Measurements from ENCODE around the gene GLB1L3.
"Not testable (repeated sequence)": the region's sequence is repeated elsewhere in the genome, so short reads cannot be mapped to it uniquely, and the experiment has no call there.

Gene GLB1L3

GRCh38 chr11:134317103-134317502 is 40.9 kb downstream of the GLB1L3 start:
- no peak overlapping the region for H3K4me3 ChIP-seq (ENCODE audit: low read depth, low read length)
- in situ Hi-C loops (cut with HindIII; ENCODE audit: low sequenced_read_pairs): no loop called here
- no peak for DNase-seq (ENCODE audit: low read depth)
- no peak for TF ChIP-seq CTCF (IDR thresholded peaks at IDR 0.05; ENCODE audit: low read depth, low read length, missing control alignments)

DNA sequence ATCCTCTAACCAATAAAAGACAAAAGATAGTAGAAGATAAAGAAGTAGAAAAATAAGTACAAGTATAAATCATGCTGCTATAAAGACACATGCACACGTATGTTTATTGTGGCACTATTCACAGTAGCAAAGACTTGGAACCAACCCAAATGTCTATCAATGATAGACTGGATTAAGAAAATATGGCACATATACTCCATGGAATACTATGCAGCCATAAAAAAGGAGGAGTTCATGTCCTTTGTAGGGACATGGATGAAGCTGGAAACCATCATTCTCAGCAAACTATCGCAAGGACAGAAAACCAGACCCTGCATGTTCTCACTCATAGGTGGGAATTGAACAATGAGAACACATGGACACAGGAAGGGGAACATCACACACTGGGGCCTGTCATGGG is 45.2 kb downstream of the GLB1L3 start:
- H3K4me3 ChIP-seq (ENCODE audit: low read depth, low read length); in situ Hi-C loops (cut with HindIII; ENCODE audit: low sequenced_read_pairs); DNase-seq (ENCODE audit: low read depth): not testable (repeated sequence)

- in situ Hi-C loops (cut with HindIII; ENCODE audit: low sequenced_read_pairs): no loop called here
These were observed 46.4 kb downstream of the GLB1L3 start for GRCh38 chr11:134322553-134322952.

GRCh38 chr11:134328433-134328832 is 52.3 kb downstream of the GLB1L3 start:
- TF ChIP-seq CTCF (IDR thresholded peaks at IDR 0.05; ENCODE audit: low read depth, low read length, missing control alignments): no peak
- H3K4me3 ChIP-seq (ENCODE audit: low read depth, low read length): no peak overlapping the region
- in situ Hi-C loops (cut with HindIII; ENCODE audit: low sequenced_read_pairs): no loop called here
- DNase-seq (ENCODE audit: low read depth): no peak

More at GRCh38 chr11:134322553-134322952, 46.4 kb downstream of the GLB1L3 start:
- no peak overlapping the region for H3K4me3 ChIP-seq (ENCODE audit: low read depth, low read length)
- DNase-seq (ENCODE audit: low read depth): no peak
- no peak for TF ChIP-seq CTCF (IDR thresholded peaks at IDR 0.05; ENCODE audit: low read depth, low read length, missing control alignments)

DNA sequence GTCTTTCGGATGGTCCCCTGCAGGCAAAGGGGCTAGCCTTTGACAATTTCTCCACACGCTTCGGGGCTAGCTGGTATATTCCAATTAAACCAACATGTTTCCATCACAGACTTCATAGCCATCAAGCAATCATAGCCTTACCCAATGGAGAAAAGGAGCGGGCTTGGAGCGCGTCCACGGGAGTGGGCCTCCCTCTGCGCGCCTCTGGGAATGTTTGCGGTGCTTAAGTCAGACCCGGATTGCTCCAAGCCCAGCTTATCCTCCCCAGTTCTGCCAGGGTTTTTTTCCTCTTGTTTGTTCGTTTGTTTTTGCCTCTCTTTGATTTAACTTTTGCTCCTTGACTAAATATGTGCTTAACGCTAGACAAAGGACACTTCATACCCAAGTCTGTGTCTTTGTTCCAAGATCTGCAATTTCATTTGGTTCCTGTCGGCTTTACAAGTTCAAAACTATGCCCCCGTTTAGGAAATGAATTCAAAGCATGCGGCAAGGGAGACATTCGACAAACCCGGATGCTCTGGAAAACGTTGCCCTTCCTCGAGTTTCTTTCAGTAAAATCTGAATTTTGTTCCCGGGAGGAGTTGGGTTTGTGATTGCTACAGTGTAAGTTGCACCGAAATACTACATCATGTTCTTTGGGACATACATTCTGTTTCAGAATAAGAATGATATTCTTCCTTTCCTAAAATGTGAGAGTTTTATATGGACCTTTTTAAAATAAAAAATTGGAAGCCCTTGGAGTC is 54.6 kb downstream of the GLB1L3 start:
- H3K4me3 ChIP-seq (ENCODE audit: low read depth, low read length): peak overlapping the region; percentile 29
- DNase-seq (ENCODE audit: low read depth): no peak
- TF ChIP-seq CTCF (IDR thresholded peaks at IDR 0.05; ENCODE audit: low read depth, low read length, missing control alignments): no peak
- in situ Hi-C loops (cut with HindIII; ENCODE audit: low sequenced_read_pairs): no loop called here

DNA sequence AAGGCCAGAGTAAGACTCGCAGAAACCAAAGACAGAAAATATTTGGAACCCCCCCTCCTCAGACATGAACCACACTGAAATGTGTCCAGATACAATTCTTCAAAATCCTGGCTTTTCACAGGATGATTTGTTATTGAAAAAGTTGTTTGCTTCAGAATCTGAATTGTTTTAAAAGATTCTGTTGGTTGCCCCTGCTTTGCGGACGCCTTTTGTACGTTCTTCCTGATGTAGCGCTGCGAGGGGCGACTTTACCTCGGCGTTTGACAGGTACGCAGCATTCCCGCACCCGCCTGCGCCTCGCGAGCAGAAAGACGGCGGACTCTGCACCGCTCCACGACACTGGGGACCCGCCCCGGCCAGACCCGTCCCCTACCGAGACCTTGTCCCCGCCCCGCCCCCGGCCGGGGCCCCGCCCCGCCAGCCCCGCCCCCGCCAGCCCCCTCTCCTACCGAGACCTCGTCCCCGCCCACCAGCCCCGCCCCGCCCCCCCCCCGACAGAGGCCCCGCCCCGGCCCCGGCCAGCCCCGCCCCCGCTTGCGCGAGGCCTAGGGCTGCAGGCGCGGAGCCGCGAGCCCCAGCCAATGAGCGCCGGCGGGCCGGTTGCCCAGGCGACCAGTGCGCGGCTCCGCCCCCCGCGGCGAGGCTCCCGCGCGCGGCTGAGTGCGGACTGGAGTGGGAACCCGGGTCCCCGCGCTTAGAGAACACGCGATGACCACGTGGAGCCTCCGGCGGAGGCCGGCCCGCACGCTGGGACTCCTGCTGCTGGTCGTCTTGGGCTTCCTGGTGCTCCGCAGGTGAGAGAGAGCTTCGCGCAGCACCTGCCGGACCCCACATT is 55.4 kb downstream of the GLB1L3 start, which contains the start of gene GLB1L2:
GLB1L2 (plus strand) TSS at position 635 of the 835 bp plus-strand sequence; CDS start at position 709, 74 bp downstream.
- H3K4me3 ChIP-seq (ENCODE audit: low read depth, low read length): peak within 1 kb of the TSS; percentile 34
- no peak for TF ChIP-seq CTCF (IDR thresholded peaks at IDR 0.05; ENCODE audit: low read depth, low read length, missing control alignments)
- in situ Hi-C loops (cut with HindIII; ENCODE audit: low sequenced_read_pairs): no loop called here
- DNase-seq (ENCODE audit: low read depth): no peak

DNA sequence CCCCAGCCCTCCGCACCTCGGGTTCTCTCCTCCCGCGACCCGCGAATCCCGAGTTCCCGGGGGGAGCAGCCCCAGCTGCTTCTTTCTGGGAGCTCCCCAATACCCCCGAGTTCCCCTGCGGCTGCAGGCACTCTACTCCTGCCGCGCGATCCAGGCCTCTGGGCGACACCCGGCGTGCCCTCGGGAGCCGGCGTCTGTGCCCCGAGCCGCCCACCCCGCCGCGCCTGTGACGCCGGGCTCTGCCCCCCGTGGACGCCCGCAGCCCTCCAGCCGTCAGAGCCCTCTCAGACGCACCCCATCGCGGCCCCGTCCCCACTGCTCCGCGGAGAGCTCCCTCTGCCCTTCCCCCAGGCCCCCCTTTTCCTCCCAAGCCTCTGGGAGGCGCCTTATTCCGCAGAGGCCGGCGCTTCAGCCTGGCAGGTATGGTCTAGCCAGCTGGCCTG is 56.0 kb downstream of the GLB1L3 start:
- in situ Hi-C loops (cut with HindIII; ENCODE audit: low sequenced_read_pairs): no loop called here
- no peak for DNase-seq (ENCODE audit: low read depth)
- peak overlapping the region; percentile 34 for H3K4me3 ChIP-seq (ENCODE audit: low read depth, low read length)
- no peak for TF ChIP-seq CTCF (IDR thresholded peaks at IDR 0.05; ENCODE audit: low read depth, low read length, missing control alignments)

Measured in astrocyte of the cerebellum (primary cell).